H9 (cell line): ENCODE measurements around the gene FBLN1. TPM values are rescaled to one million over a fixed set of nuclear protein-coding genes. Genes with fewer than 3 reads are reported as not detected.

Experiments
- DNase-seq: peaks from one replicate; pipeline ENCODE4 v3.0.0-alpha.2; 2017
- H2AFZ ChIP-seq: one replicate; pipeline ENCODE4 v1.6.1; 2013; ENCODE audit warnings: mild to moderate bottlenecking, low read length, control low read depth, moderate library complexity
- H2AK5ac ChIP-seq: 2 replicates; pipeline ENCODE4 v1.6.1; 2013; ENCODE audit warnings: low read length, control low read depth, mixed read lengths; ENCODE audit not compliant: insufficient read length
- H2BK120ac ChIP-seq: one replicate; pipeline ENCODE4 v1.6.1; 2013; ENCODE audit warnings: low read depth, mild to moderate bottlenecking, low read length, control low read depth, inconsistent platforms; ENCODE audit not compliant: poor library complexity, severe bottlenecking
- H2BK12ac ChIP-seq: 2 replicates; pipeline ENCODE4 v1.6.1; 2013; ENCODE audit warnings: low read length, control low read depth, mixed read lengths, low read depth; ENCODE audit not compliant: insufficient read length
- H2BK15ac ChIP-seq: 2 replicates; pipeline ENCODE4 v1.6.1; 2013; ENCODE audit warnings: low read depth, low read length, control low read depth
- H2BK20ac ChIP-seq: one replicate; pipeline ENCODE4 v1.6.1; 2013; ENCODE audit warnings: low read depth, mild to moderate bottlenecking, low read length, control low read depth, inconsistent platforms; ENCODE audit not compliant: poor library complexity, severe bottlenecking
- H2BK5ac ChIP-seq: 2 replicates; pipeline ENCODE4 v1.6.1; 2013; ENCODE audit warnings: low read length, control low read depth, mixed read lengths; ENCODE audit not compliant: insufficient read length
- H3K14ac ChIP-seq: 2 replicates; pipeline ENCODE4 v1.6.1; 2013; ENCODE audit warnings: low read length, control low read depth; ENCODE audit not compliant: insufficient read depth
- H3K18ac ChIP-seq: 2 replicates; pipeline ENCODE4 v1.6.1; 2013; ENCODE audit warnings: low read depth, mild to moderate bottlenecking, mixed read lengths, low read length, control low read depth; ENCODE audit not compliant: insufficient read length
- H3K23ac ChIP-seq: 2 replicates; pipeline ENCODE4 v1.6.1; 2013; ENCODE audit warnings: low read length, control low read depth, mixed read lengths, low read depth; ENCODE audit not compliant: insufficient read length
- H3K23me2 ChIP-seq: 2 replicates; pipeline ENCODE4 v1.6.1; 2013; ENCODE audit warnings: low read depth, mild to moderate bottlenecking, mixed read lengths, low read length, control low read depth; ENCODE audit not compliant: insufficient read length, poor library complexity, severe bottlenecking
- H3K27ac ChIP-seq: 2 replicates; pipeline ENCODE4 v1.5.1; 2013; ENCODE audit warnings: low read length, control low read depth, mixed read lengths, low read depth; ENCODE audit not compliant: insufficient read length
- H3K27me3 ChIP-seq: 2 replicates; pipeline ENCODE4 v1.6.1; 2013; ENCODE audit warnings: low read length, control low read depth, inconsistent platforms; ENCODE audit not compliant: insufficient read depth
- H3K4ac ChIP-seq: 2 replicates; pipeline ENCODE4 v1.6.1; 2013; ENCODE audit warnings: low read depth, mild to moderate bottlenecking, control low read depth, inconsistent platforms, low read length, moderate library complexity
- H3K4me1 ChIP-seq: 2 replicates; pipeline ENCODE4 v1.6.1; 2013; ENCODE audit warnings: low read length, control low read depth, inconsistent platforms; ENCODE audit not compliant: insufficient read depth
- H3K4me2 ChIP-seq: 2 replicates; pipeline ENCODE4 v1.6.1; 2013; ENCODE audit warnings: low read length, control low read depth, mixed read lengths; ENCODE audit not compliant: insufficient read length, insufficient read depth
- H3K56ac ChIP-seq: 2 replicates; pipeline ENCODE4 v1.6.1; 2013; ENCODE audit warnings: low read depth, mild to moderate bottlenecking, mixed read lengths, low read length, control low read depth; ENCODE audit not compliant: insufficient read length
- H3K79me1 ChIP-seq: 2 replicates; pipeline ENCODE4 v1.6.1; 2013; ENCODE audit warnings: low read depth, mild to moderate bottlenecking, moderate library complexity, low read length, control low read depth, inconsistent platforms; ENCODE audit not compliant: insufficient read depth, poor library complexity, severe bottlenecking
- H3K79me2 ChIP-seq: 2 replicates; pipeline ENCODE4 v1.6.1; 2013; ENCODE audit warnings: low read length, control low read depth, inconsistent platforms; ENCODE audit not compliant: insufficient read depth
- H3K9ac ChIP-seq: 2 replicates; pipeline ENCODE4 v1.6.1; 2013; ENCODE audit warnings: low read length, control low read depth, mixed read lengths; ENCODE audit not compliant: insufficient read length; ENCODE audit errors: extremely low read depth
- H3K9me3 ChIP-seq: one replicate; pipeline ENCODE4 v1.6.1; 2013; ENCODE audit warnings: low read depth, low read length, inconsistent platforms; ENCODE audit not compliant: control insufficient read depth
- H3T11ph ChIP-seq: one replicate; pipeline ENCODE4 v1.6.1; 2013; ENCODE audit warnings: mild to moderate bottlenecking, low read length, control low read depth, inconsistent platforms
- H4K20me1 ChIP-seq: one replicate; pipeline ENCODE4 v1.6.1; 2013; ENCODE audit not compliant: control insufficient read depth, insufficient read length, insufficient read depth
- H4K5ac ChIP-seq: 2 replicates; pipeline ENCODE4 v1.6.1; 2013; ENCODE audit warnings: low read depth, mild to moderate bottlenecking, mixed read lengths, low read length, control low read depth; ENCODE audit not compliant: insufficient read length
- H4K8ac ChIP-seq: replicated peaks from 2 replicates; pipeline ENCODE4 v1.6.1; 2013; ENCODE audit warnings: low read length, control low read depth, mixed read lengths, low read depth; ENCODE audit not compliant: insufficient read length
- H4K91ac ChIP-seq: 2 replicates; pipeline ENCODE4 v1.6.1; 2013; ENCODE audit warnings: low read depth, mild to moderate bottlenecking, moderate library complexity, mixed read lengths, low read length, control low read depth; ENCODE audit not compliant: insufficient read length
- H3K27ac Mint-ChIP-seq, 3 experiments: 2 replicates in 2 of 3; 3 replicates in 1 of 3; pipeline ENCODE4 v1.8.0; 2020 to 2021; ENCODE audit warnings: mixed read lengths in 3 of 3, mild to moderate bottlenecking in 1 of 3, moderate library complexity in 1 of 3
- H3K27me3 Mint-ChIP-seq: 2 replicates; pipeline ENCODE4 v1.8.0; 2021; ENCODE audit warnings: low read depth, mild to moderate bottlenecking, moderate library complexity, mixed read lengths
- H3K36me3 Mint-ChIP-seq, 3 experiments: 2 replicates in 2 of 3; 3 replicates in 1 of 3; pipeline ENCODE4 v1.8.0; 2020 to 2021; ENCODE audit warnings: low read depth in 3 of 3, mixed read lengths in 3 of 3; ENCODE audit not compliant: insufficient read depth in 1 of 3
- H3K4me1 Mint-ChIP-seq, 2 experiments: 2 replicates each; pipeline ENCODE4 v1.8.0; 2020; ENCODE audit warnings: mixed read lengths in 2 of 2
- H3K4me3 Mint-ChIP-seq, 2 experiments: 2 replicates in 1 of 2; 3 replicates in 1 of 2; pipeline ENCODE4 v1.8.0; 2020 to 2021; ENCODE audit warnings: mild to moderate bottlenecking in 2 of 2, mixed read lengths in 2 of 2, moderate library complexity in 1 of 2
- H3K9me3 Mint-ChIP-seq, 2 experiments: 2 replicates in 1 of 2; 3 replicates in 1 of 2; pipeline ENCODE4 v1.8.0; 2020; ENCODE audit warnings: mild to moderate bottlenecking in 2 of 2, mixed read lengths in 2 of 2, moderate library complexity in 1 of 2
- WGBS: extraction: QIAGEN DNeasy Blood & Tissue Kit; methylation state at CpG from one replicate; pipeline ENCODE4 v1.1.7; 2013; ENCODE audit warnings: missing lambda C conversion rate, low lambda C conversion rate, mixed read lengths; ENCODE audit not compliant: insufficient read length; ENCODE audit errors: extremely low coverage; 5-methylcytosine and 5-hydroxymethylcytosine counted together
- total RNA-seq: library from RNA; stranded (reverse); gene quantifications from 2 replicates; pipeline ENCODE4 v1.2.1, GENCODE V29; 2021
- TF ChIP-seq, protein P1 (sequence below): fragments of 200-600 bp; sonication (generic); conservative IDR thresholded peaks from 3 replicates; pipeline ENCODE4 v1.8.0; 2021; ENCODE audit warnings: antibody characterized with exemption, mild to moderate bottlenecking

The FBLN1 gene
- total RNA-seq, 1 experiment from 2014 or later: 140 TPM

DNA sequence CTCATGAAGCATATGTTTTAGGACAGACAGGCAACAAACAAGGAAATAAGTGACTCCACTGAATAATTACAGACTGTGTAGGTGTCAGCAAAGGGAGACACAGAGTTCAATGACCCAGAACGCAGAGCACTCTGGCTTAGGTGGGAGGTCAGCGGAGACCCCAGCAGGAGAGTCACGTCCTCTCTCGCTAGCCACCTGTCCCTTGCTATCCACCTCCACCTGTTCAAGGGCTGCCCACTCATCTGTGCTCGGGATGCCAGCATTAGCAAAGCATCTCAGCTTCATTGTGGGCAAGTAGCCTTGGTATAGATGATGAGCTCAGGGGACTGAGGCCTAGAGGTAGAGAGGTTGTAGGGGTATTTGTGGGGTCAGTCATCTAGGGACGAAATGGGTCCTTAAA is 147.1 kb downstream of the FBLN1 start:
- Histone ChIP-seq H3K56ac (no peak overlapping the region), H2AFZ (no peak overlapping the region), H3K14ac (no peak overlapping the region), H4K5ac (no peak overlapping the region), H3K79me2 (no peaks in the 10 kb centered on the region), H3K4me2 (no peak overlapping the region), H3K27ac (no peak overlapping the region), H3K79me1 (no peaks in the 10 kb centered on the region), H3K4me1 (no peaks in the 10 kb centered on the region), H2BK15ac (no peak overlapping the region), H3K23me2 (no peaks in the 10 kb centered on the region), H4K91ac (no peak overlapping the region), H3K18ac (no peak overlapping the region), H2BK120ac (no peak overlapping the region), H3K9ac (no peak overlapping the region), H4K8ac (no peak overlapping the region), H3K4ac (no peak overlapping the region), H2BK12ac (no peak overlapping the region), H4K20me1 (no peaks in the 10 kb centered on the region), H2BK20ac (no peak overlapping the region), H3K9me3 (no peaks in the 10 kb centered on the region), H2AK5ac (no peak overlapping the region), H3T11ph (no peak overlapping the region), H3K23ac (no peak overlapping the region), H2BK5ac (no peak overlapping the region), H3K27me3 (no peaks in the 10 kb centered on the region; the same call in 1 of the 2 replicates)
- H3K36me3 Mint-ChIP-seq: no peaks in the 10 kb centered on the region; a peak in 1 of 7 replicates
- H3K27me3 Mint-ChIP-seq: peaks cover 47% of the 10 kb centered on the region
- H3K4me3 Mint-ChIP-seq: no peak overlapping the region
- peaks cover 8 to 11% of the 10 kb centered on the region in 2 experiments for H3K4me1 Mint-ChIP-seq
- TF ChIP-seq, protein P1, sequence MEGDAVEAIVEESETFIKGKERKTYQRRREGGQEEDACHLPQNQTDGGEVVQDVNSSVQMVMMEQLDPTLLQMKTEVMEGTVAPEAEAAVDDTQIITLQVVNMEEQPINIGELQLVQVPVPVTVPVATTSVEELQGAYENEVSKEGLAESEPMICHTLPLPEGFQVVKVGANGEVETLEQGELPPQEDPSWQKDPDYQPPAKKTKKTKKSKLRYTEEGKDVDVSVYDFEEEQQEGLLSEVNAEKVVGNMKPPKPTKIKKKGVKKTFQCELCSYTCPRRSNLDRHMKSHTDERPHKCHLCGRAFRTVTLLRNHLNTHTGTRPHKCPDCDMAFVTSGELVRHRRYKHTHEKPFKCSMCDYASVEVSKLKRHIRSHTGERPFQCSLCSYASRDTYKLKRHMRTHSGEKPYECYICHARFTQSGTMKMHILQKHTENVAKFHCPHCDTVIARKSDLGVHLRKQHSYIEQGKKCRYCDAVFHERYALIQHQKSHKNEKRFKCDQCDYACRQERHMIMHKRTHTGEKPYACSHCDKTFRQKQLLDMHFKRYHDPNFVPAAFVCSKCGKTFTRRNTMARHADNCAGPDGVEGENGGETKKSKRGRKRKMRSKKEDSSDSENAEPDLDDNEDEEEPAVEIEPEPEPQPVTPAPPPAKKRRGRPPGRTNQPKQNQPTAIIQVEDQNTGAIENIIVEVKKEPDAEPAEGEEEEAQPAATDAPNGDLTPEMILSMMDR: no peak
- H3K27ac Mint-ChIP-seq: no peak overlapping the region
- no CpG with 5 or more reads among the region's 6 CpGs for WGBS
- H3K9me3 Mint-ChIP-seq: no peaks in the 10 kb centered on the region
- DNase-seq: no peak
